RWPE1 (cell line): Measurements from ENCODE around the gene SPRY1.

ENCODE experiments used
- CTCF ChIA-PET: fragments of 350-600 bp; sonication (Branson Sonifier 250); formaldehyde crosslinking; extraction: SDS; loops from one replicate; lab custom pipeline; 2021; lab: Yijun Ruan, JAX
- POLR2A ChIA-PET: fragments of 400-600 bp; formaldehyde crosslinking; extraction: SDS; loops from one replicate; lab custom pipeline; 2020; ENCODE audit warnings: antibody characterized with exemption; ENCODE audit not compliant: low non-redundant PET; lab: Yijun Ruan, JAX
- DNase-seq: peaks from one replicate; pipeline ENCODE4 v3.0.0; 2012; ENCODE audit warnings: low spot score
- H3K27ac ChIP-seq: fragments of 450-650 bp; 2 replicates; pipeline ENCODE4 v1.5.1; 2017
- TF ChIP-seq, protein P1 (sequence below): fragments of 450-650 bp; conservative IDR thresholded peaks from 2 replicates; pipeline ENCODE4 v1.5.1; 2017; ENCODE audit warnings: low read depth, mild to moderate bottlenecking

SPRY1 gene

GRCh38 chr4:123398066-123398852 is 1.7 kb downstream of the SPRY1 start:
- CTCF ChIA-PET = interaction anchor here (0.5 to 0.8 kb wide), 4 partner anchors 27 to 1694 kb away, joined by 3 to 4 read pairs (median 3); no protein-coding TSS in a partner anchor
- POLR2A ChIA-PET = no interaction called here
- peak overlapping the region; percentile 81 for H3K27ac ChIP-seq
- peak; percentile 61 for DNase-seq
- TF ChIP-seq, protein P1, sequence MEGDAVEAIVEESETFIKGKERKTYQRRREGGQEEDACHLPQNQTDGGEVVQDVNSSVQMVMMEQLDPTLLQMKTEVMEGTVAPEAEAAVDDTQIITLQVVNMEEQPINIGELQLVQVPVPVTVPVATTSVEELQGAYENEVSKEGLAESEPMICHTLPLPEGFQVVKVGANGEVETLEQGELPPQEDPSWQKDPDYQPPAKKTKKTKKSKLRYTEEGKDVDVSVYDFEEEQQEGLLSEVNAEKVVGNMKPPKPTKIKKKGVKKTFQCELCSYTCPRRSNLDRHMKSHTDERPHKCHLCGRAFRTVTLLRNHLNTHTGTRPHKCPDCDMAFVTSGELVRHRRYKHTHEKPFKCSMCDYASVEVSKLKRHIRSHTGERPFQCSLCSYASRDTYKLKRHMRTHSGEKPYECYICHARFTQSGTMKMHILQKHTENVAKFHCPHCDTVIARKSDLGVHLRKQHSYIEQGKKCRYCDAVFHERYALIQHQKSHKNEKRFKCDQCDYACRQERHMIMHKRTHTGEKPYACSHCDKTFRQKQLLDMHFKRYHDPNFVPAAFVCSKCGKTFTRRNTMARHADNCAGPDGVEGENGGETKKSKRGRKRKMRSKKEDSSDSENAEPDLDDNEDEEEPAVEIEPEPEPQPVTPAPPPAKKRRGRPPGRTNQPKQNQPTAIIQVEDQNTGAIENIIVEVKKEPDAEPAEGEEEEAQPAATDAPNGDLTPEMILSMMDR = peak; percentile 80

DNA sequence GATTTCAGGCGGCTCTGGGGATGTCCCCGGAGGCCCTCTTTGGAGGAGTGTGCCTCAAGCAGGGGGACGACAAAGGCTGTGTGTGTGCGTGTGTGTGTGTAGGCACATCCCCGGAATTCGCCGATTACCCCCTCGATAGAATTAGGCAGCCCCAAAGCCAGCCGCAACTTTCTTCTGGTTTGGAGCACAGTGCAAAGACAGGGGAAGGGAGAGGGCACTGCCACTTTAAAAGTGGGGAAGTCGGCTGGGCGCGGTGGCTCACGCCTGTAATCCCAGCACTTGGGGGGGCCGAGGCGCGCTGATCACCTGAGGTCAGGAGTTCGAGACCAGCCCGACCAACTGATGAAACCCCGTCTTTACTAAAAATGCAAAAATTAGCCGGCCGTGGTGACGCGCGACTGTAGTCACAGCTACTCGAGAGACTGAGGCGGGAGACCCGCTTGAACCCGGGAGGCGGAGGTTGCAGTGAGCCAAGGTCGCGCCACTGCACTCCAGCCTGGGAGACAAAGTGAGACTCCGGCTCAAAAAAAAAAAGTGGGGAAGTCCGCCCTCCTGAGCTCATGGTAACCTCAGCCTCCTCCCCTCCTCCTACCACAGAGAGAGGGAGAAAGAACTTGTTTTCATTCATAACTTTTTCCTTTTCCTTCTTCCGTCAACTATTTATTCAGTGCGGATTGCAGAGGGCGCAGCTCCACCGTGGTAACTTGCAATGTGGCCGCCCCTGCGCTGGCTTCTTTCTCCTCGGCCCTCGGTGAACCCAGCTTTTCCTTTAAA is 2.4 kb downstream of the SPRY1 start:
- peak overlapping the region; percentile 81 for H3K27ac ChIP-seq
- POLR2A ChIA-PET = no interaction called here
- no peak for DNase-seq
- CTCF ChIA-PET = interaction anchor here (0.5 to 1.0 kb wide), 6 partner anchors 189 to 1695 kb away, joined by 3 read pairs; no protein-coding TSS in a partner anchor
- TF ChIP-seq, protein P1 = peak; percentile 33

DNA sequence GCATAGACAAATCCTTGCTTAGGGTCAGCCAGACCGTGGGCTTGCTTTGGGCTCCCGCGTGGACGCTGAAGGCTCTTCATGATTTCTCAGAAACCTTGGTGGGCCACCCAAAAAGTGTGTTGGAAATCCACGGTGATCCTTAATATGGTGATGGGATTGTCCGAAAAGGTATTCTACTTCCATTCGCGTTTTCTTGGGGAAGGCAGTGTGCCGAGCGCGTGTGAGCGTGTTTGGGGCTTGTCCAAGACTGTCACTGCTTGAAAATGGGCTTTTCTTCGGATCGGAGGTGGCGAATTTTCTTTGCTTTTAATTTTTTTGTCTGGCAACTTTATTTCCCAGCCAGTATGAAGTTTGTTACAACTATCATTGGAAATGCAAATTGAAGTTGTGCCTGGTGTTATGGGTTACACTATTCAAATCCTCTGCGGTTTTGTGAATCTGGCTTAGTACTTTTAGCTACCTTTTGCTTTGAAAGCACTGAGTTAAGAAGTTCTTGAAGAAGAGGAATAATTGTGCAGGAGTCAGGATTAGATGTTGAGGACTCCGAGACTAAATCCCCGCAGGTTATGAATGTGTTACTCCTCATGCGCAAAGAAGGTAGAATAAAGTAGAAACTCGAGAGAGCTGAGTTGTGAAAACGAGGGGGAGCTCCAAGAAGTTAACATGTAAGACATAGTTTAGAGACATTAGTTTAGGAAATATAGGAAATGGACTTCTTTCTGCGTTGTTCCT is 3.2 kb downstream of the SPRY1 start:
- no peak for DNase-seq
- ChIA-PET POLR2A (no interaction called here), CTCF (interaction anchor here (0.7 to 1.0 kb wide), 4 partner anchors 188 to 1148 kb away, joined by 3 read pairs; no protein-coding TSS in a partner anchor)
- peak overlapping the region; percentile 81 for H3K27ac ChIP-seq
- TF ChIP-seq, protein P1 = no peak

GRCh38 chr4:123401271-123402120 is 4.9 kb downstream of the SPRY1 start:
- TF ChIP-seq, protein P1 = no peak

GRCh38 chr4:123402121-123402465 is 5.5 kb downstream of the SPRY1 start:
- TF ChIP-seq, protein P1 = no peak
- ChIA-PET POLR2A (no interaction called here), CTCF (no interaction called here)
- DNase-seq = no peak
- no peak overlapping the region for H3K27ac ChIP-seq

More at GRCh38 chr4:123401271-123402120, 4.9 kb downstream of the SPRY1 start:
- POLR2A ChIA-PET = no interaction called here
- CTCF ChIA-PET = no interaction called here
- H3K27ac ChIP-seq = no peak overlapping the region
- no peak for DNase-seq
